Fibroblast of lung (primary cell): ENCODE results near the gene PLD1.

Source experiments
- EZH2 ChIP-seq: IDR thresholded peaks from 2 replicates; pipeline ENCODE4 v1.5.1; 2012; ENCODE audit warnings: low read length, control low read depth, mild to moderate bottlenecking; ENCODE audit errors: missing control alignments
- TF ChIP-seq, protein P1 (sequence below), 2 donors: IDR thresholded peaks in 1 of 2; conservative IDR thresholded peaks in 1 of 2; 1 replicate in 1 of 2; 2 replicates in 1 of 2; pipeline ENCODE4 v1.5.1; 2011 to 2012; ENCODE audit warnings: low read length in 2 of 2, control low read depth in 1 of 2, inconsistent platforms in 1 of 2, low read depth in 1 of 2, mild to moderate bottlenecking in 1 of 2

DNA sequence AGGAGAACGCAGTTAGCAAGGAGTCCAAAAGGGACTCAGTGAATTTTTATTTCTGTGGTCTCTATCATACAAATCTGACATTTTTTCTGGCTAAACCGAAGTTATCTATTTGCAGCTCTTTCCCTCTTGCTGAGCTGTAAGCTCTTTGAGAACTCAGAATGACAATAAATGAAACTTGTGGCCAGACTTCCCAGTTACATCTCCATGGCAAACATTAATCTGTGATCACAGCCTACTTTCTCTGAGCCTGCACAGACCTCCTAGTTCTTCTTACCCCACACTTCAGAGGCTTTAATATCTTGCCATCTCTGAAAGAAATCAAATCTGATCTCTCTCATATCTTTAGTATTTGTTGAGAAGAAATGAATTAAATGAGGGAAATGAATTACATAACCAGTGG lies 58.0 kb downstream of the PLD1 start:
- TF ChIP-seq, protein P1, sequence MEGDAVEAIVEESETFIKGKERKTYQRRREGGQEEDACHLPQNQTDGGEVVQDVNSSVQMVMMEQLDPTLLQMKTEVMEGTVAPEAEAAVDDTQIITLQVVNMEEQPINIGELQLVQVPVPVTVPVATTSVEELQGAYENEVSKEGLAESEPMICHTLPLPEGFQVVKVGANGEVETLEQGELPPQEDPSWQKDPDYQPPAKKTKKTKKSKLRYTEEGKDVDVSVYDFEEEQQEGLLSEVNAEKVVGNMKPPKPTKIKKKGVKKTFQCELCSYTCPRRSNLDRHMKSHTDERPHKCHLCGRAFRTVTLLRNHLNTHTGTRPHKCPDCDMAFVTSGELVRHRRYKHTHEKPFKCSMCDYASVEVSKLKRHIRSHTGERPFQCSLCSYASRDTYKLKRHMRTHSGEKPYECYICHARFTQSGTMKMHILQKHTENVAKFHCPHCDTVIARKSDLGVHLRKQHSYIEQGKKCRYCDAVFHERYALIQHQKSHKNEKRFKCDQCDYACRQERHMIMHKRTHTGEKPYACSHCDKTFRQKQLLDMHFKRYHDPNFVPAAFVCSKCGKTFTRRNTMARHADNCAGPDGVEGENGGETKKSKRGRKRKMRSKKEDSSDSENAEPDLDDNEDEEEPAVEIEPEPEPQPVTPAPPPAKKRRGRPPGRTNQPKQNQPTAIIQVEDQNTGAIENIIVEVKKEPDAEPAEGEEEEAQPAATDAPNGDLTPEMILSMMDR (conservative IDR thresholded peaks at IDR 0.05 in 1 of 2, IDR thresholded peaks at IDR 0.05 in 1 of 2; ENCODE audit: low read depth in 1 of 2, low read length in 2 of 2): no peak
- no peak for TF ChIP-seq EZH2
